ENCODE data around the gene MRPL36. TPM values are rescaled to one million over a fixed set of nuclear protein-coding genes. Genes with fewer than 3 reads are reported as not detected.
A peak's percentile ranks its signal among the peaks of the same experiment; 100 is the strongest.

The MRPL36 gene
- total RNA-seq, 1 donor from 2014 or later = 29.4 TPM

DNA sequence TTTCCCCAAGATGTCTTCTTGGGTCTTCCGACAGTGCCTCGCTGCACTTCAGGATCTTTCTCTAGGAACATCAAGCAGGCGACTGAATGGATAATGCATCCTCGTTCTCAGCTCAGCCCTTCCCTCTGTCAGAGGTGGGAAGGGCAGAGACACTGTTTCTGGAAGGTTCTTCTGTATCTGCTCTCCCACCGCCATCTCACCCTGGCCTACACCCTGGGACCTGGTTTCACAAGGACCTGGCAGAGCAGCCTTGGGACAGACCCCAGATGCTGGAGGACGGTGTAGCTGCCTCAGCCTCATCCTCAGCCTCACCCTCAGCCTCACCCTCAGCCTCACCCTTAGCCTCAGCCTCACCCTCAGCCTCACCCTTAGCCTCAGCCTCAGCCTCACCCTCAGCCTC, 18.5 kb downstream of the MRPL36 start:
- no peak for ATAC-seq
- H3K27ac ChIP-seq = no peak overlapping the region
- H3K4me3 ChIP-seq = no peak overlapping the region
- DNase-seq = no peak
- H3K27me3 ChIP-seq = peaks cover 17% of the 10 kb centered on the region
- TF ChIP-seq, protein P1, sequence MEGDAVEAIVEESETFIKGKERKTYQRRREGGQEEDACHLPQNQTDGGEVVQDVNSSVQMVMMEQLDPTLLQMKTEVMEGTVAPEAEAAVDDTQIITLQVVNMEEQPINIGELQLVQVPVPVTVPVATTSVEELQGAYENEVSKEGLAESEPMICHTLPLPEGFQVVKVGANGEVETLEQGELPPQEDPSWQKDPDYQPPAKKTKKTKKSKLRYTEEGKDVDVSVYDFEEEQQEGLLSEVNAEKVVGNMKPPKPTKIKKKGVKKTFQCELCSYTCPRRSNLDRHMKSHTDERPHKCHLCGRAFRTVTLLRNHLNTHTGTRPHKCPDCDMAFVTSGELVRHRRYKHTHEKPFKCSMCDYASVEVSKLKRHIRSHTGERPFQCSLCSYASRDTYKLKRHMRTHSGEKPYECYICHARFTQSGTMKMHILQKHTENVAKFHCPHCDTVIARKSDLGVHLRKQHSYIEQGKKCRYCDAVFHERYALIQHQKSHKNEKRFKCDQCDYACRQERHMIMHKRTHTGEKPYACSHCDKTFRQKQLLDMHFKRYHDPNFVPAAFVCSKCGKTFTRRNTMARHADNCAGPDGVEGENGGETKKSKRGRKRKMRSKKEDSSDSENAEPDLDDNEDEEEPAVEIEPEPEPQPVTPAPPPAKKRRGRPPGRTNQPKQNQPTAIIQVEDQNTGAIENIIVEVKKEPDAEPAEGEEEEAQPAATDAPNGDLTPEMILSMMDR (IDR thresholded peaks at IDR 0.05) = no peak
- H3K4me1 ChIP-seq = no peaks in the 10 kb centered on the region
- H3K36me3 ChIP-seq = no peaks in the 10 kb centered on the region
- no peaks in the 10 kb centered on the region for H3K9me3 ChIP-seq
- intact Hi-C loops (cut with DNase I) = no loop called here

DNA sequence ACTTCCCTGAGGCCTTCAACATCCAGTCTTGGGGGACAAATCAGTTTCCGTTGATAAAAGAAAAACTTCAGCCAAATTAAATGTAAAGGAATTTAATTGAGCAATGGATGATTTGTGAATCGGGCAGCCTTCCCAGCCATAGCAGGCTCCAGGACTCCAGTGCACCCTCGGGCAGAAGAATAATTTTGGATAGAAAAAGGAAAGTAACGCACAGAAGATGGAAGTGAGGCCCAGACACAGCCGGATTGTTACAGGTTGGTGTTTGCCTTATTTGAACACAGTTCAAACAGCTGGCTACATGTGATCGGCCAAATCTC, 19.1 kb downstream of the MRPL36 start:
- H3K4me3 ChIP-seq = no peak overlapping the region
- H3K4me1 ChIP-seq = no peaks in the 10 kb centered on the region
- H3K27me3 ChIP-seq = peaks cover 17% of the 10 kb centered on the region
- ATAC-seq = no peak
- DNase-seq = no peak
- H3K36me3 ChIP-seq = no peaks in the 10 kb centered on the region
- TF ChIP-seq, protein P1 (IDR thresholded peaks at IDR 0.05) = no peak
- H3K9me3 ChIP-seq = no peaks in the 10 kb centered on the region
- H3K27ac ChIP-seq = no peak overlapping the region
- intact Hi-C loops (cut with DNase I) = no loop called here

DNA sequence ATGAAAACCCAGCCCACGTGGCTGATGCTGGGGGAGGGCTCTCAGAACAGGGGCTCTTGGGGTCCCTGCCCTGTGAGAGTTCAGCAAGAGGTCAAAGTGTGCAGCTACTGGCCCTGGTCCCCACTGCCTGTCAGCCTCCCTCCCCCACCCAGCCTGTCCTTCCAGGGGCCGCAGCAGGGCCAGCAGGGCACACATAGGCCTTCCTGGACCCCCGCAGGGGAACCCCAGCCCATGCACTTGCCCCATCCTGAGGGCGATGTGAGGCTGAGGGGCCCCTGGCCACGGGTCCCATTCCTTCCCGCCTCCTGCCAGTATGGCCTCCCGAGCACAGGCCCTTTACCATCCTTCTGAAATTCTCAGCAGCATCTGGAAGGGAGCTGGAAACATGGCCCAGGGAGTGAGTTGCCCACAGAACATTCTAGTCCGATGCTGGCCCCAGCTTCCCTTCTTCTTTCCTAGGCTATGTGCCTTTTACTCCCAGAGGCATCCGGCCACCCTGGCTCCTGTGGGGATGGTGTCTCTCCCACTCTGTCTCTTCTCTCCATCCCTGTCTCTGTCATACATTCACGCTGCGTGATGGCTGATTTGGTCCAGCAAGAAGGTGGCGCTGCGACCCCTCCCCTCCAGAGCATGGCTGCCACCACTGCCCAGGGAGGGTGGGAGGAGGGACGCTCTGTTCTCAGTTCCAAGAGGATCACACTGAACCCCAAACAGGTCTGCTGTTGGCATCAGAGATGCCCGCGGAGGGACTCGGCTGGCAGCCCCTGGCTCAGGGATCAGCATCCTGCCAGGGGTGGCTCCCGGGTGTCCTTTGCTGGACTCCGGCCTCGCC, 19.6 kb downstream of the MRPL36 start:
- Histone ChIP-seq H3K27ac (no peak overlapping the region), H3K36me3 (no peaks in the 10 kb centered on the region), H3K4me3 (no peak overlapping the region), H3K27me3 (peaks cover 17% of the 10 kb centered on the region), H3K4me1 (no peaks in the 10 kb centered on the region), H3K9me3 (no peaks in the 10 kb centered on the region)
- intact Hi-C loops (cut with DNase I) = no loop called here
- DNase-seq = no peak
- TF ChIP-seq, protein P1 (IDR thresholded peaks at IDR 0.05) = no peak
- ATAC-seq = no peak

DNA sequence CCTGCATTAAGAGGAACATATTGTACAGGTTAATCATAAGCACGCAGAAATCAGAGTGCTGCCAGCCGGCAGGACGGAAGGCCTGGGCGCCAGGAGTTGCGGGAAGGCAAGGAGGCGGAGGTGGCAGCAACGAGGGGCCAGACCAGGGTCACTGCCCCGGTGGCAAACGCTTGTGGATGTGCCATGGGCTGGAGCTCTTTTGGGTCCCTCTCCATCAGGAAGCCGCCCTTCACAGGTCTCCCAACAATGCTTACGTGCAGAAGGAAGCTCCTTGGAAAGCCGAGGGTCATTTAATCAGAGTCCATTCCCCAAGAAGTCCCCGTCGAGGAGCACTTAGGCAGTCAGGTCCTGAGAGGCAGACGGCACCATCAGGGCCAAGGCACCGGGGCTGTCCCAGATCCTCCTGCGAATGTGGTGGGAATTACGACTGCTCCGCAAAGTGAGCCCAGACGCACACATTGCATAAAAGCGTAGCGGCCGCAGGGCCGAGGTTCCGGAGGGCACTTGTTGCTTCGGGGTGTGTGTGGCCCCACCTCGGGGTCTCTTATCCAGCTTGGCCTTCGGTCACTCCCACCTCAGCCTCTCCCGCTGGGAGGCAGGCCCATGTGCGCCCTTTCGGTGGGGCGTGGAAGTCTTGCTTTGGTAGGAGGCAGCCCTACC, 20.5 kb downstream of the MRPL36 start:
- TF ChIP-seq, protein P1 (IDR thresholded peaks at IDR 0.05) = no peak
- intact Hi-C loops (cut with DNase I) = no loop called here
- Histone ChIP-seq H3K4me1 (no peaks in the 10 kb centered on the region), H3K27ac (no peak overlapping the region), H3K36me3 (no peaks in the 10 kb centered on the region), H3K9me3 (no peaks in the 10 kb centered on the region), H3K27me3 (peaks cover 13% of the 10 kb centered on the region), H3K4me3 (no peak overlapping the region)
- DNase-seq (no peak), ATAC-seq (no peak)

DNA sequence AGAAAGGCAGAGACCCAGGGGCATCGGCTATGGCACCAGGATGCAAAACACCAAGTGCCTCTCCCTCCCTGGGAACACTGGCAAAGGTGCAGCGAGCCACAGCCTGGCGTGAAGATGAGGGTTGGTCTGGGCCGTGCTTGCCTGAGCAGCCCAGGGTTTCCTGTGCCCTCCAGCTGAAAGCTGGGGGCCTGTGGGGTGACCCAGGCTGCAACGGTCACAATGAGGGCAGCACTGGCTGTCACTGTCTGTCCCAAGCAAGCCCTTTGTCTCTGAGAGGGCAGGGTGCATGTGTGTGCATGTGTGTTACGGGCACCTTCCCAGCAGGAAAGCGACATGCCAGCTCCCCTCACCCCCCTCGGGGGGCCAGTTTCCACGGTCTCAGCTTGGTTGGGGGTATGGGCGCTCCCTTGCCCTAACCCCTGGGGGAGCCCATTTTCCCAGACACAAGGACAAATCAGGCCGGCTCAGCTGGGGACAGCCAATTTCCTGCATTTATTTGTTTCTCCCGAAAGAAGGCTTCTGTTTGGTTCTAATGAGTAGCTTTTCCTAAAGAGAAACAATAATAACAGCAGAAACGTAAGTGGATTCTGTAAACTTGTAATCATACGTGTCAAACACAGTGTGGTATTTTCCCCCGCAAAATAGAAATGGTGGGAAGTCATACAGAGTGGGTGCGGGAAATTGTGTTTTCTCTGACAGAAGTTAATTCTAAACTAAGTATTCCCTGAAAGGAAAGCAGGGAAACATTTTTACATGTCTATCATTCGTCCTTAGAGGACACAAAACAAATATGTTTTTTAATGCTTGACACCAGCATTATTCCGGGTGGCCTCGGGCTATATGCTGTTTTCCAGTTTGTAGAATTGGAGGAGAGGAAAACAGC, 21.3 kb downstream of the MRPL36 start:
- Histone ChIP-seq H3K27ac (no peak overlapping the region), H3K4me3 (no peak overlapping the region), H3K36me3 (no peaks in the 10 kb centered on the region), H3K27me3 (peaks cover 9% of the 10 kb centered on the region), H3K4me1 (no peaks in the 10 kb centered on the region), H3K9me3 (no peaks in the 10 kb centered on the region)
- intact Hi-C loops (cut with DNase I) = no loop called here
- ATAC-seq (peak; percentile 11), DNase-seq (no peak)
- TF ChIP-seq, protein P1 (IDR thresholded peaks at IDR 0.05) = no peak
